Right hindlimb (tissue), 1 donor: Measurements from ENCODE around the gene YWHAH.

Source experiments
- DNase-seq: peaks from one replicate; pipeline ENCODE4 v3.0.0-alpha.2; 2018

Gene YWHAH

GRCh38 chr22:31943978-31944699 is at the start of gene YWHAH:
TSS of gene YWHAH (plus strand) at chr22:31944535. CDS start at chr22:31944734, 199 bp downstream.
- peak; percentile 98 for DNase-seq

- DNase-seq: no peak
Measured at GRCh38 chr22:31895411-31896123, 48.8 kb upstream of the YWHAH start.

- no peak for DNase-seq
Measured at GRCh38 chr22:31896472-31896871, 47.9 kb upstream of the YWHAH start.

GRCh38 chr22:31897842-31898805 is 46.2 kb upstream of the YWHAH start:
- no peak for DNase-seq

- no peak for DNase-seq
Measured at GRCh38 chr22:31898926-31899325, 45.4 kb upstream of the YWHAH start.

GRCh38 chr22:31899669-31900068 is 44.7 kb upstream of the YWHAH start:
- DNase-seq: no peak

- DNase-seq: no peak
Measured at GRCh38 chr22:31901388-31902137, 42.8 kb upstream of the YWHAH start.

- no peak for DNase-seq
Measured at GRCh38 chr22:31904651-31905050, 39.7 kb upstream of the YWHAH start.

GRCh38 chr22:31905356-31905755 is 39.0 kb upstream of the YWHAH start:
- DNase-seq: no peak

GRCh38 chr22:31906086-31906485 is 38.2 kb upstream of the YWHAH start:
- no peak for DNase-seq

GRCh38 chr22:31906569-31906968 is 37.8 kb upstream of the YWHAH start:
- no peak for DNase-seq

- DNase-seq: no peak
Measured at GRCh38 chr22:31909977-31910376, 34.4 kb upstream of the YWHAH start.

GRCh38 chr22:31911565-31912406 is 32.5 kb upstream of the YWHAH start:
- DNase-seq: no peak

GRCh38 chr22:31912407-31912743 is 32.0 kb upstream of the YWHAH start:
- DNase-seq: no peak

- no peak for DNase-seq
Measured at GRCh38 chr22:31915586-31915985, 28.7 kb upstream of the YWHAH start.

GRCh38 chr22:31917227-31917921 is 27.0 kb upstream of the YWHAH start:
- DNase-seq: no peak

GRCh38 chr22:31919730-31920129 is 24.6 kb upstream of the YWHAH start:
- no peak for DNase-seq

- DNase-seq: no peak
Measured at GRCh38 chr22:31920306-31920705, 24.0 kb upstream of the YWHAH start.

GRCh38 chr22:31921106-31921505 is 23.2 kb upstream of the YWHAH start:
- no peak for DNase-seq

- DNase-seq: no peak
Measured at GRCh38 chr22:31922534-31922933, 21.8 kb upstream of the YWHAH start.

- no peak for DNase-seq
Measured at GRCh38 chr22:31923136-31923535, 21.2 kb upstream of the YWHAH start.
